ENCODE measurements around the gene RALGAPB.
"Not testable (repeated sequence)": the region's sequence is repeated elsewhere in the genome, so short reads cannot be mapped to it uniquely, and the experiment has no call there.

The RALGAPB gene

GRCh38 chr20:38472513-38473366 lies at the start of gene RALGAPB:
Gene RALGAPB, plus strand, starts transcription at chr20:38472843. Its CDS starts 15,590 bp downstream, at chr20:38488433.
- peak; percentile 99 for DNase-seq

- peak; percentile 49 for DNase-seq
Measured at GRCh38 chr20:38423541-38423940, 49.1 kb upstream of the RALGAPB start.

GRCh38 chr20:38424401-38424800 lies 48.2 kb upstream of the RALGAPB start:
- no peak for DNase-seq

GRCh38 chr20:38426006-38426897 lies 46.4 kb upstream of the RALGAPB start:
- DNase-seq: peak; percentile 24

- no peak for DNase-seq
Measured at GRCh38 chr20:38427655-38428023, 45.0 kb upstream of the RALGAPB start.

- DNase-seq: no peak
Measured at GRCh38 chr20:38428800-38429199, 43.8 kb upstream of the RALGAPB start.

GRCh38 chr20:38429301-38429700 lies 43.3 kb upstream of the RALGAPB start:
- peak; percentile 84 for DNase-seq

GRCh38 chr20:38430679-38431325 lies 41.8 kb upstream of the RALGAPB start:
- peak; percentile 32 for DNase-seq

- DNase-seq: no peak
Measured at GRCh38 chr20:38432292-38432691, 40.4 kb upstream of the RALGAPB start.

GRCh38 chr20:38432870-38433269 lies 39.8 kb upstream of the RALGAPB start:
- DNase-seq: not testable (repeated sequence)

- DNase-seq: peak; percentile 19
Measured at GRCh38 chr20:38433304-38433972, 39.2 kb upstream of the RALGAPB start.

- peak; percentile 60 for DNase-seq
Measured at GRCh38 chr20:38434301-38434741, 38.3 kb upstream of the RALGAPB start.

GRCh38 chr20:38434770-38435554 lies 37.7 kb upstream of the RALGAPB start, which contains the start of gene SNHG17:
Gene SNHG17, minus strand, starts transcription at chr20:38435328.
- DNase-seq: peak; percentile 94

- no peak for DNase-seq
Measured at GRCh38 chr20:38435555-38435939, 37.1 kb upstream of the RALGAPB start.

- no peak for DNase-seq
Measured at GRCh38 chr20:38437796-38438195, 34.8 kb upstream of the RALGAPB start.

GRCh38 chr20:38441110-38441509 lies 31.5 kb upstream of the RALGAPB start:
- not testable (repeated sequence) for DNase-seq

GRCh38 chr20:38441916-38442315 lies 30.7 kb upstream of the RALGAPB start:
- DNase-seq: no peak

GRCh38 chr20:38445381-38445796 lies 27.3 kb upstream of the RALGAPB start:
- no peak for DNase-seq

GRCh38 chr20:38445901-38446425 lies 26.7 kb upstream of the RALGAPB start:
- DNase-seq: no peak

GRCh38 chr20:38446441-38447209 lies 26.0 kb upstream of the RALGAPB start:
- DNase-seq: peak; percentile 92

All from hematopoietic multipotent progenitor cell treated with erythropoietin and hydrocortisone succinate and interleukin-3 and kit ligand, for 8 days (in vitro differentiated cells).